Measurements from ENCODE around the gene PSMC3IP. TPM values are rescaled to one million over a fixed set of nuclear protein-coding genes. Genes with fewer than 3 reads are reported as not detected.
"Not testable (repeated sequence)": the region's sequence is repeated elsewhere in the genome, so short reads cannot be mapped to it uniquely, and the experiment has no call there.

Gene PSMC3IP
- total RNA-seq, 1 donor from 2014 or later = 2.9 TPM

DNA sequence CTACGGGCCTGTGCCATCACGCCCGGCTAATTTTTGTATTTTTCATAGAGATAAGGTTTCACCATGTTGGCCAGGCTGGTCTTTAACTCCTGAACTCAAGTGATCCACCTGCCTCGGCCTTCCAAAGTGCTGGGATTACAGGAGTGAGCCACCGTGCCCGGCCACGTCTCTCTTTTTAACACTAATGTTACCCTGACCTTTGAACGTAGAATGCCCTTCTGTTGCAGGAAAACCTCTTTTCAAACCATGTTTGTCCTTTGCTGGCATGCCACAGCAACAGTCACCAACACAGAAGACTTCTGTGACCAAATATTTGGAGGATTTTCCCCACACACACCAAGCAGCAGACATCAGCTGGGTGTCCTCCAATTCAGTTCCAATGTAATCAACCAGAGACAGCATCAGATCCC lies 32.6 kb downstream of the PSMC3IP start:
- Histone ChIP-seq H3K36me3 (peaks cover 35 to 37% of the 10 kb centered on the region in 2 donors), H3K4me3 (no peak overlapping the region), H3K27me3 (no peaks in the 10 kb centered on the region), H3K4me1 (no peaks in the 10 kb centered on the region), H3K27ac (no peak overlapping the region), H3K9me3 (no peaks in the 10 kb centered on the region)
- TF ChIP-seq, protein P1, sequence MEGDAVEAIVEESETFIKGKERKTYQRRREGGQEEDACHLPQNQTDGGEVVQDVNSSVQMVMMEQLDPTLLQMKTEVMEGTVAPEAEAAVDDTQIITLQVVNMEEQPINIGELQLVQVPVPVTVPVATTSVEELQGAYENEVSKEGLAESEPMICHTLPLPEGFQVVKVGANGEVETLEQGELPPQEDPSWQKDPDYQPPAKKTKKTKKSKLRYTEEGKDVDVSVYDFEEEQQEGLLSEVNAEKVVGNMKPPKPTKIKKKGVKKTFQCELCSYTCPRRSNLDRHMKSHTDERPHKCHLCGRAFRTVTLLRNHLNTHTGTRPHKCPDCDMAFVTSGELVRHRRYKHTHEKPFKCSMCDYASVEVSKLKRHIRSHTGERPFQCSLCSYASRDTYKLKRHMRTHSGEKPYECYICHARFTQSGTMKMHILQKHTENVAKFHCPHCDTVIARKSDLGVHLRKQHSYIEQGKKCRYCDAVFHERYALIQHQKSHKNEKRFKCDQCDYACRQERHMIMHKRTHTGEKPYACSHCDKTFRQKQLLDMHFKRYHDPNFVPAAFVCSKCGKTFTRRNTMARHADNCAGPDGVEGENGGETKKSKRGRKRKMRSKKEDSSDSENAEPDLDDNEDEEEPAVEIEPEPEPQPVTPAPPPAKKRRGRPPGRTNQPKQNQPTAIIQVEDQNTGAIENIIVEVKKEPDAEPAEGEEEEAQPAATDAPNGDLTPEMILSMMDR (IDR thresholded peaks at IDR 0.05) = no peak
- DNase-seq (ENCODE audit: low spot score in 2 of 2) = no peak
- intact Hi-C loops (cut with DNase I) = no loop called here

GRCh38 chr17:42543190-42544079 lies 34.1 kb downstream of the PSMC3IP start:
- Histone ChIP-seq H3K4me3 (no peak overlapping the region), H3K27me3 (no peaks in the 10 kb centered on the region), H3K27ac (no peak overlapping the region), H3K9me3 (no peaks in the 10 kb centered on the region), H3K4me1 (no peaks in the 10 kb centered on the region), H3K36me3 (peaks cover 47 to 51% of the 10 kb centered on the region in 2 donors)
- TF ChIP-seq, protein P1 (IDR thresholded peaks at IDR 0.05) = no peak
- no peak for DNase-seq (ENCODE audit: low spot score in 2 of 2)
- intact Hi-C loops (cut with DNase I) = no loop called here

GRCh38 chr17:42541041-42541833 lies 36.3 kb downstream of the PSMC3IP start:
- Histone ChIP-seq H3K4me1 (peaks cover 6 to 7% of the 10 kb centered on the region in 2 donors), H3K4me3 (no peak overlapping the region), H3K27ac (no peak overlapping the region), H3K9me3 (no peaks in the 10 kb centered on the region), H3K27me3 (no peaks in the 10 kb centered on the region), H3K36me3 (peaks cover 47 to 57% of the 10 kb centered on the region in 2 donors)
- DNase-seq (ENCODE audit: low spot score in 2 of 2) = no peak
- intact Hi-C loops (cut with DNase I) = no loop called here
- TF ChIP-seq, protein P1 (IDR thresholded peaks at IDR 0.05) = no peak

DNA sequence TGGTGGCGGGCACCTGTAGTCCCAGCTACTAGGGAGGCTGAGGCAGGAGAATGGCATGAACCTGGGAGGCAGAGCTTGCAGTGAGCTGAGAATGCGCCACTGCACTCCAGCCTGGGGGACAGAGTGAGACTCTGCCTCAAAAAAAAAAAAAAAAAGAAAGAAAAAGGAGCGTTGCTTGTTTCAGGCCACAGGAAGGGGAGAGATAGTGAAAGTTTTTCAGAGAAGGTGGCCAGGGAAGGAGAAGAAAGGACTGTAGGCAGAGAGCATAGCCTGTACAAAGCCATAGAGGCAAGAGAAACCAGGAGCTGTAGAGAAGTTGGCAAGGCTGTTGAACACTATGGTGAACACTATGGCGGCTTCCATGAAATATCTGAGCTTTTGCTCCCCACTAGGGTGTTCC lies 37.0 kb downstream of the PSMC3IP start:
- H3K27ac ChIP-seq; H3K4me1 ChIP-seq; H3K27me3 ChIP-seq; H3K9me3 ChIP-seq; intact Hi-C loops (cut with DNase I); DNase-seq (ENCODE audit: low spot score in 2 of 2); H3K4me3 ChIP-seq: not testable (repeated sequence)
- peaks cover 47 to 57% of the 10 kb centered on the region in 2 donors for H3K36me3 ChIP-seq

DNA sequence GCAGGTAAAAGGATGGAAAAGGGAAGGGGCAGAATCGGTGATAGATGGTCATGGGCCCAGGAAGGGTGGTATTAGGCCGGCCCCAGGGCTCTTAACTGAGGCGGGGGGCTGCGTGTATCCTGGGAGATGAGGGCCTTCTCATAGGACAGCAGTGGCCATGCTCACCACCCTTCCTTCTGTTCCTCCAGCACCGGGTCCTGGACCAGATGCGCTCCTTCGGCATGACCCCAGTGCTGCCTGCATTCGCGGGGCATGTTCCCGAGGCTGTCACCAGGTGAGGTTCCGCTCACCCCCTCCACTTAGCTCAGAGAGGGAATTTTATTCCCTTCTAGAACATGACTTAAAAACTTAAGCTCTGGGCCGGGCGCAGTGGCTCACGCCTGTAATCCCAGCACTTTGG lies 39.0 kb downstream of the PSMC3IP start:
- TF ChIP-seq, protein P1 (IDR thresholded peaks at IDR 0.05) = no peak
- no peak for DNase-seq (ENCODE audit: low spot score in 2 of 2)
- Histone ChIP-seq H3K9me3 (no peaks in the 10 kb centered on the region), H3K4me3 (no peak overlapping the region), H3K36me3 (peaks cover 35 to 50% of the 10 kb centered on the region in 2 donors), H3K27ac (no peak overlapping the region), H3K4me1 (peaks cover 14 to 15% of the 10 kb centered on the region in 2 donors), H3K27me3 (no peaks in the 10 kb centered on the region)
- intact Hi-C loops (cut with DNase I) = loop anchor here (5.0 kb wide), 1 partner anchor 116 kb away; the partner anchor contains the start of gene CAVIN1

Measured in ascending aorta (tissue), 2 donors.